Aorta (tissue), 5 donors: ENCODE data around the gene FXR1. TPM values are rescaled to one million over a fixed set of nuclear protein-coding genes. Genes with fewer than 3 reads are reported as not detected.
"Not testable (repeated sequence)": the region's sequence is repeated elsewhere in the genome, so short reads cannot be mapped to it uniquely, and the experiment has no call there.

ENCODE experiments used
- ATAC-seq: fragments of 200-7000 bp; cut with Tn5 transposase; one replicate; pipeline ENCODE4 v1.9.1; 2022; ENCODE audit warnings: moderate library complexity; ENCODE audit not compliant: low FRiP score
- DNase-seq, 2 donors: peaks; one replicate each; pipeline ENCODE4 v3.0.0-alpha.2; 2020
- H3K27ac ChIP-seq, 2 donors: one replicate each; pipeline ENCODE4 v1.5.1; 2013; ENCODE audit warnings: low read length in 2 of 2, mild to moderate bottlenecking in 2 of 2, moderate library complexity in 2 of 2, control low read depth in 1 of 2, inconsistent platforms in 1 of 2, low read depth in 1 of 2
- H3K27me3 ChIP-seq, 2 donors: one replicate each; pipeline ENCODE4 v1.6.1; 2013; ENCODE audit warnings: control low read depth in 1 of 2, low read length in 1 of 2, mild to moderate bottlenecking in 1 of 2, moderate library complexity in 1 of 2; ENCODE audit not compliant: insufficient read depth in 2 of 2, control insufficient read depth in 1 of 2
- H3K36me3 ChIP-seq, 2 donors: one replicate each; pipeline ENCODE4 v1.6.1; 2013; ENCODE audit warnings: control low read depth in 1 of 2, low read length in 1 of 2, mild to moderate bottlenecking in 1 of 2; ENCODE audit not compliant: insufficient read depth in 2 of 2, control insufficient read depth in 1 of 2
- H3K4me1 ChIP-seq, 2 donors: one replicate each; pipeline ENCODE4 v1.6.1; 2013; ENCODE audit warnings: low read length in 2 of 2, control low read depth in 1 of 2, mild to moderate bottlenecking in 1 of 2, moderate library complexity in 1 of 2; ENCODE audit not compliant: insufficient read depth in 2 of 2, control insufficient read depth in 1 of 2
- H3K4me3 ChIP-seq, 2 donors: one replicate each; pipeline ENCODE4 v1.5.1; 2013; ENCODE audit warnings: low read length in 2 of 2, control low read depth in 1 of 2, mild to moderate bottlenecking in 1 of 2
- H3K9me3 ChIP-seq: one replicate; pipeline ENCODE4 v1.6.1; 2013; ENCODE audit warnings: mild to moderate bottlenecking, low read length; ENCODE audit not compliant: control insufficient read depth
- WGBS, 2 donors: extraction: QIAGEN DNeasy Blood & Tissue Kit; methylation state at CpG; one replicate each; pipeline ENCODE4 v1.1.7; 2013; 5-methylcytosine and 5-hydroxymethylcytosine counted together
- intact Hi-C, 2 donors: fragments of 100-400 bp; cut with DNase I; formaldehyde crosslinking; loops; one replicate each; pipeline versions ENCODE4 v1.14.2 to v1.15.0; 2022
- polyA plus RNA-seq, 2 donors: library from polyadenylated mRNA; stranded (reverse); fragments of 200-250 nt; gene quantifications; one replicate each; pipeline ENCODE4 v1.2.3, GENCODE V29; 2013
- total RNA-seq, 2 donors: library from RNA; stranded (reverse); fragmentation: NEBNext Ultra II Directional; extraction: Animal tissue kit (Norgen Biotek cat#: 25700); gene quantifications; one replicate each; pipeline ENCODE4 v1.2.1, GENCODE V29; 2021
- donor health status: healthy with polysubstance abuse.
- donor health status: Bipolar disorder and iron deficiency.
- donor health status: DM: no; HTN: no; CAD: no.
- donor health status: DM: no; HTN: no; CAD: no.
- donor health status: DM: yes; HTN: yes; CAD: no.

Gene FXR1
- total and polyA plus RNA-seq, 4 donors, result 64.9 to 120 (median 105) TPM

DNA sequence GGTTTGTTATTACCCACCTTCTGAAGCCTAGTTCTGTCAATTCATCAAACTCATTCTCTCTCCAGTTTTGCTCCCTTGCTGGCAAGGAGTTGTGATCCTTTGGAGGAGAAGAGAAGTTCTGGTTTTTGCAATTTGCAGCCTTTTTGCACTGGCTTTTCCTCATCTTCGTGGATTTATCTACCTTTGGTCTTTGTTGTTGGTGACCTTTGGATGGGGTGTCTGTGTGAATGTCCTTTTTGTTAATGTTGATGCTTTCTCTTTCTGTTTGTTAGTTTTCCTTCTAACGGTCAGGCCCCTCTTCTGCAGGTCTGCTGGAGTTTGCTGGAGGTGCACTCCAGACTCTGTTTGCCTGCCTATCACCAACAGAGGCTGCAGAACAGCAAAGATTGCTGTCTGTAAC lies 91.0 kb downstream of the FXR1 start:
- WGBS, 2 donors, result 56 to 61% methylated on average over 2 of the region's 2 CpGs

DNA sequence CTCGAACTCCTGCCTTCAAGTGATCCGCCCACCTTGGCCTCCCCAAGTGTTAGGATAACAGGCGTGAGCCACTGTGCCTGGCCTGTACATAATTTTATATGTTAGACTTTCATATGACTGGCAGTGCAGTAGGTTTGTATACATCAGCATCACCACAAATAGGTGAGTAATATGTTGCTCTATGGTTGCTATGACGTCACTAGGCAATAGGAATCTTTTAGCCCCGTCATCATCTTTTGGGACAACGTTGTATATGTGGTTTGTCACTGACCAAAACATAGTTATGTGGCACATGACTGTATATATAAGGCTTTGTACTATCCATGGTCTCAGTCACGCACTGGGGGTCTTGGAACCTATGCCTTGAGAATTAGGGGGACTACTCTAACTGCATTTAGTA lies 94.1 kb downstream of the FXR1 start:
- 83 to 84% methylated on average over 7 of the region's 7 CpGs for WGBS, 2 donors
- H3K27me3 ChIP-seq, result no peaks in the 10 kb centered on the region
- intact Hi-C loops, result no loop called here
- DNase-seq (no peak), ATAC-seq (no peak)
- H3K4me3 ChIP-seq, result no peak overlapping the region
- no peaks in the 10 kb centered on the region for H3K36me3 ChIP-seq
- no peak overlapping the region for H3K27ac ChIP-seq
- no peaks in the 10 kb centered on the region for H3K4me1 ChIP-seq
- H3K9me3 ChIP-seq, result no peaks in the 10 kb centered on the region

More for the DNA sequence above, 91.0 kb downstream of the FXR1 start:
- H3K4me3 ChIP-seq, H3K27ac ChIP-seq, H3K4me1 ChIP-seq, H3K9me3 ChIP-seq, DNase-seq, H3K36me3 ChIP-seq, ATAC-seq, H3K27me3 ChIP-seq, intact Hi-C loops: not testable (repeated sequence)

DNA sequence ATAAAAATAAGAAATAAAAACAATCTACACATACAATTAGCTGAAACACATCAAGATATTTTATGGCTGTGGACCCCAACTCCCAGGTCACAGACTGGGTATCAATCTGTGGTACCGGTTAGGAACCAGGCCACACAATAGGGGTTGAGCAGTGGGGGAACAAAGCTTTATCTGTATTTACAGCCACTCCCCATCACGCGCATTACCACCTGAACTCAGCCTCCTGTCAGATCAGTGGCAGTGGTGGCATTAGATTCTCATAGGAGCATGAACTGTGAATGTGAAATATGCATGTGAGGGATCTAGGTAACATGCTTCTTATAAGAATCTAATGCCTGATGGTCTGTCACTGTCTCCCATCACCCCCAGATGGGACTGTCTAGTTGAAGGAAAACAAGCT lies 94.8 kb downstream of the FXR1 start:
- 92 to 93% methylated on average over 3 of the region's 3 CpGs for WGBS, 2 donors
- Histone ChIP-seq H3K27ac (no peak overlapping the region), H3K9me3 (no peaks in the 10 kb centered on the region), H3K4me1 (no peaks in the 10 kb centered on the region), H3K36me3 (no peaks in the 10 kb centered on the region), H3K27me3 (no peaks in the 10 kb centered on the region), H3K4me3 (no peak overlapping the region)
- DNase-seq (no peak), ATAC-seq (no peak)
- intact Hi-C loops, result no loop called here

DNA sequence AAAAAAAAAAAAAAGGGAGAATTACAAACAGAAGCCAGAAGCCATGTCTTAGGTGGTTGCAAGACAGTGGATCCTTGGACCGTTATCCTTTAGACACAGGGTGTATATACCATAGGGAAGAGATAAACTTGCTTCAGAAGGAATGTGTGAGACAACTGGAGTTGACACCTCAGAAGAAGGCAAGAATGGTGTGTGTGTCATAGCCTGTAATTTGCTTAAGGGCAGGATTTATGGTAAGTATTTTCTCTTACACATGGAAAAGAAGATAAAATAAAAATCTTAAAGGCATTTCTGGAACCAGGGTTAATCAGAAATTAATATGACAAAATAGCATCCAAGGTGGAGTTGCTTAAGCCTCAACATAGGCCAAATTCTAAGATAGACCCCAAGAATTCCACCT lies 96.3 kb downstream of the FXR1 start:
- H3K36me3 ChIP-seq, result no peaks in the 10 kb centered on the region

DNA sequence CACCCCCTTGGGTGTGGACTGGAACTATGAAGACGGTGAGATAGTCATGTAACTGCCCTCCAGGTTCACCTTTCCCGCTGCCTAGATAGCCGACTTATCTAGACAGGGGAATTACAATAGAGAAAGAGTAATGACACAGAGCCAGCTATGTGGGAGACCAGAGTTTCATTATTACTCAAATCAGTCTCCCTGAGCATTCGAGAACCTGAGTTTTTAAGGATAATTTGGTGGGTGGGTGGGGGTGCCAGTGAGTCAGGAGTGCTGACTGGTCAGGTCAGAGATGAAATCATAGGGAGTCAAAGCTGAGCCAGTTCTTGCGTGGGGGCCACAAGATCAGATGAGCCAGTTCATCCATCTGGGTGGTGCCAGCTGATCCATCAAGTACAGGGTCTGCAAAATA lies 96.8 kb downstream of the FXR1 start:
- intact Hi-C loops, result no loop called here
- 76 to 77% methylated on average over 5 of the region's 5 CpGs for WGBS, 2 donors
- H3K36me3 ChIP-seq, result no peaks in the 10 kb centered on the region
- no peak overlapping the region for H3K27ac ChIP-seq
- ATAC-seq, result no peak
- H3K4me1 ChIP-seq, result no peaks in the 10 kb centered on the region
- no peak overlapping the region for H3K4me3 ChIP-seq
- no peaks in the 10 kb centered on the region for H3K27me3 ChIP-seq
- no peak for DNase-seq
- no peaks in the 10 kb centered on the region for H3K9me3 ChIP-seq

More for the DNA sequence above, 96.3 kb downstream of the FXR1 start:
- 63 to 64% methylated on average over 1 of the region's 1 CpG for WGBS, 2 donors
- Histone ChIP-seq H3K27ac (no peak overlapping the region), H3K4me3 (no peak overlapping the region), H3K4me1 (no peaks in the 10 kb centered on the region), H3K9me3 (no peaks in the 10 kb centered on the region), H3K27me3 (no peaks in the 10 kb centered on the region)
- DNase-seq (no peak), ATAC-seq (no peak)
- intact Hi-C loops, result no loop called here

DNA sequence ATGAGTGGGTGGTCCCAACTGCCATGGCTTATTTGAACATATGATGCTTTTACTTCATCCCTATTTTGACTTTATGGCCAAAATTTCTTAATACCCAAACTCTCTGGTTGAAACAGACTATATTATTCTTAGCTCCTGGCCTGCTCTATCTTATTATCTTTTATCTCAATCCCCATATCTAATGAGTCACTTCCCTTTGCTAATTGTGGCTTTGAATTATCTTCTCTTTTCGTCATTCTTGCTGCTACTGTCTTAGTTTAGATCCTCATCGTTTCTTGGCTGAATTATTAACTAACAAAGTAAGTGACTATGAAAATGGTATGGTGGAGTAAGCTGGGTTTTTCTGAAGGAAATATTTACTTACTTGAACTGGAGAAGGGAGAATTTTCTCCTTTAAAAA lies 105.2 kb downstream of the FXR1 start:
- no peaks in the 10 kb centered on the region for H3K9me3 ChIP-seq
- 61 to 68% methylated on average over 2 of the region's 2 CpGs for WGBS, 2 donors
- H3K27me3 ChIP-seq, result no peaks in the 10 kb centered on the region
- H3K4me1 ChIP-seq, result no peaks in the 10 kb centered on the region
- intact Hi-C loops, result no loop called here
- no peak overlapping the region for H3K27ac ChIP-seq
- no peak for ATAC-seq
- no peaks in the 10 kb centered on the region for H3K36me3 ChIP-seq
- DNase-seq, result no peak
- no peak overlapping the region for H3K4me3 ChIP-seq

DNA sequence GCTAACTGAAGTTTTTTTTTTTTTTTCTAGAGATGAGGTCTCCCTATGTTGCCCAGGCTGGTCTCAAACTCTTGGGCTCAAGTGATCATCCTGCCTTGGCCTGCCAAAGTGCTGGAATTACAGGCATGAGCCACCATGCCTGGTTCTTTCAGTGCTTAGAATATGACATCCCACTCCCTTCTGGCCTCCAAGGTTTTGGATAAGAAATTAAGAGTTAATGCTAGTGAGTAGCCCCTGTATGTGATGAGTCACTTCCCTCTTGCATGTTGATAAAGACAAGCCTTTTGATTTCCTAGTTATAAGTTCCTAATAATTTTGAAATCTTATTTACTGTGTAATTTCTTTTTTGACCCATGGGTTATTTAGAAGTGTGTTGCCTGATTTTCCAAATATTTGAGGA lies 112.7 kb downstream of the FXR1 start:
- Histone ChIP-seq H3K4me3 (no peak overlapping the region), H3K27me3 (no peaks in the 10 kb centered on the region), H3K4me1 (no peaks in the 10 kb centered on the region), H3K27ac (no peak overlapping the region), H3K36me3 (no peaks in the 10 kb centered on the region), H3K9me3 (peaks cover 3% of the 10 kb centered on the region)
- DNase-seq (no peak), ATAC-seq (no peak)
- intact Hi-C loops, result no loop called here

DNA sequence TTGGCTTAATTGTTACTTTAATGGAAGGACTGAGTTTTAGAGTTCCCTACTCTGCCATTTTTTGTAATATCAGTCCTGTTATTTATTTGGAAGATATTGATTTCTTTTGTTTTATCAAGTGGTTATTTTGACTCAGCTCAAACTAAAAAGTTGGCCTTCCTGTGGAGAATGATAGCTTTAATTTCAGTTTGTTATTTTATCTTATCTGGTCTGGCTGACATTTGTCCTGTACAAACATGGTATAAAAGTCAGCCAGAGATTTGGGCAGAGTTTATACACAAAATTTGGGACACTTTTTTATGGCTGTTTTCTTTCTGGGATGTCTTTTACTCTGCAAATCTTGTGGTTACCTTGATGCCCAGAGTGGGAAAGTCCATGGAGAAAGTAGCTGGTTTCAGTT lies 118.5 kb downstream of the FXR1 start:
- no peak for DNase-seq
- H3K27ac ChIP-seq, result no peak overlapping the region
- no peak for ATAC-seq
- H3K4me3 ChIP-seq, result no peak overlapping the region
- H3K9me3 ChIP-seq, result no peaks in the 10 kb centered on the region
- no peaks in the 10 kb centered on the region for H3K36me3 ChIP-seq
- no peaks in the 10 kb centered on the region for H3K27me3 ChIP-seq
- intact Hi-C loops, result no loop called here
- H3K4me1 ChIP-seq, result no peaks in the 10 kb centered on the region
